GM19099 (cell line): ENCODE results near the gene PKHD1.

ENCODE experiments used
- POLR2A ChIP-seq: IDR thresholded peaks from 3 replicates; pipeline ENCODE4 v1.6.1; 2011; ENCODE audit warnings: low read depth; ENCODE audit not compliant: insufficient read length; ENCODE audit errors: extremely low read depth

Gene PKHD1

GRCh38 chr6:51842804-51843378 is 244.5 kb downstream of the PKHD1 start:
- no peak for TF ChIP-seq POLR2A

GRCh38 chr6:51842061-51842803 is 245.2 kb downstream of the PKHD1 start:
- no peak for TF ChIP-seq POLR2A

GRCh38 chr6:51841626-51842025 is 245.8 kb downstream of the PKHD1 start:
- no peak for TF ChIP-seq POLR2A

GRCh38 chr6:51839726-51840374 is 247.6 kb downstream of the PKHD1 start:
- no peak for TF ChIP-seq POLR2A

GRCh38 chr6:51830666-51831065 is 256.7 kb downstream of the PKHD1 start:
- TF ChIP-seq POLR2A = no peak

GRCh38 chr6:51827580-51827979 is 259.8 kb downstream of the PKHD1 start:
- TF ChIP-seq POLR2A = no peak

GRCh38 chr6:51824940-51825339 is 262.5 kb downstream of the PKHD1 start:
- TF ChIP-seq POLR2A = no peak

GRCh38 chr6:51820555-51820954 is 266.9 kb downstream of the PKHD1 start:
- TF ChIP-seq POLR2A = no peak

- TF ChIP-seq POLR2A = no peak
Measured at GRCh38 chr6:51818520-51819022, 268.8 kb downstream of the PKHD1 start.

GRCh38 chr6:51817832-51818231 is 269.6 kb downstream of the PKHD1 start:
- no peak for TF ChIP-seq POLR2A

GRCh38 chr6:51814418-51814817 is 273.0 kb downstream of the PKHD1 start:
- TF ChIP-seq POLR2A = no peak

- TF ChIP-seq POLR2A = no peak
Measured at GRCh38 chr6:51813904-51814303, 273.5 kb downstream of the PKHD1 start.

- no peak for TF ChIP-seq POLR2A
Measured at GRCh38 chr6:51812231-51812630, 275.2 kb downstream of the PKHD1 start.

- TF ChIP-seq POLR2A = no peak
Measured at GRCh38 chr6:51805517-51805916, 281.9 kb downstream of the PKHD1 start.

- no peak for TF ChIP-seq POLR2A
Measured at GRCh38 chr6:51800603-51801002, 286.8 kb downstream of the PKHD1 start.

- TF ChIP-seq POLR2A = no peak
Measured at GRCh38 chr6:51793393-51793792, 294.0 kb downstream of the PKHD1 start.
